Pons (tissue), 1 donor: ENCODE results near the gene ST8SIA6.
"Not testable (repeated sequence)": the region's sequence is repeated elsewhere in the genome, so short reads cannot be mapped to it uniquely, and the experiment has no call there.

ENCODE experiments used
- DNase-seq: peaks from one replicate; pipeline ENCODE4 v3.0.0-alpha.2; 2016; ENCODE audit warnings: low spot score

ST8SIA6 gene

DNA sequence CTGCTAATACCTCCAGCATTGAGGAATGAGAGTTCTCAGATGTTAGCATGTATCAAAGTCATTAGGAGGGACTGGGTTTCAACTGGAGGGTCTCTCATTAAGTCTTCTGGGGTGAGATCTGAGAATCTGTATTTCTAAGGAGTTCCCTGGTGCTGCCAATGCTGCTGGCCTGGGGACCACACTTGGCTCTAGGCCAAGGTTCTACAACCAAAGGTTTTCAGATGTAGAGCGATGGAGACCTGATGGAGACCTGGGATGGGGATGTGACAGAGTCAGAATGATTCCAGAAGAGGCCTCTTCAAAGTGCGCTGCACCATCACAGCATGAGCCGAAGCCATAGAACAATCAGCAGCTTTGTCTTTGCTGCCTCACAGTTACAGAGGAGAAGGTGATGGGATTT, 27.2 kb downstream of the ST8SIA6 start:
- DNase-seq: no peak

DNA sequence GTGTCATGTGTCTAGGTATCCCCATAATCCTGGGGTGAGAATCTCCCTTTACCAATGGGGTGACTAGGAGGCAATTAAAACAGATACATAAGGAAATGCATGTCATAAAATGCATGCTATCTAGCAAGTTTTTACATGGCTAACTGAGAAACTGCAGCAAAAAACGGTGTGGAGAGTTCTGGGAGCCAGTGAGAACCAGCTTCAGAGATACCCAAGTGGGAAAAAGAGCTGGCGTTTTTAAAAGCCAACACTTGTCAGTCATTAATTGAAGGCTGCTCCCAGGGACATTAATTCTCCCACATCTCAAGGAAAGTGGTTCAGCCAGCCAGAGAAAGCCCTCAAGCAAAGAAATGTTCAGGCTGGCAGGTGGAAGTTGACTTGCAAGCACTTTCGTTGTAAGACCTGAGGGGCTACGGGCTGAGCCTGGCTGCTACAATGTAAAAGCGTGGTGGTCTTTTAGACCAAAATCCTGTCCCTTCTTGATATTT, 28.1 kb downstream of the ST8SIA6 start:
- no peak for DNase-seq

GRCh38 chr10:17425584-17426262, 28.7 kb downstream of the ST8SIA6 start:
- DNase-seq: no peak

DNA sequence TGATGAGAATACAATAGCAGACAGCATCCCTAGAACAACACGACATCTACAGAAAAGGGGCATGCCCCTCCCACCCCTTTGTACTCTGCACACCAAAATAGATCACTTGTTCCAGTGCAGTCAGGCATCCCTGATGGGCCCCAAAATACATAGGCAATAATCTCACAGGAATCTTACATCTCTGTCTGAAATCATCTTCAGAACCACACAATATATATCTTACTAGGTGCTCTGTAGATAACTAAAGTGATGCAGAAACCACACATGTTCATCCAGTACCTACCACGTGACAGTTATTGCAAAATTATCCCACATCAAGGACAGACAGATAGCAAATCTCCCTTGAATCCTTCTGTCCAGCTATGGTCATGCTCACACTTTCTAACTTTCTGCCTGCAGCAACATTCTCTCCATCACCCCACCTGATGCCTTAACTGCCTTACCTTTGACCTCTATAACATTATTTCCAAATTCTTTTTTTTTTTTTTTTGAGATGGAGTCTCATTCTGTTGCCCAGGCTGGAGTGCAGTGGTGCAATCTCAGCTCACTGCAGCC, 30.7 kb downstream of the ST8SIA6 start:
- DNase-seq: no peak

GRCh38 chr10:17422931-17423330, 31.5 kb downstream of the ST8SIA6 start:
- DNase-seq: no peak

- no peak for DNase-seq
Observed at GRCh38 chr10:17418249-17418648, 36.1 kb downstream of the ST8SIA6 start.

- no peak for DNase-seq
Observed at GRCh38 chr10:17416442-17417211, 37.8 kb downstream of the ST8SIA6 start.

DNA sequence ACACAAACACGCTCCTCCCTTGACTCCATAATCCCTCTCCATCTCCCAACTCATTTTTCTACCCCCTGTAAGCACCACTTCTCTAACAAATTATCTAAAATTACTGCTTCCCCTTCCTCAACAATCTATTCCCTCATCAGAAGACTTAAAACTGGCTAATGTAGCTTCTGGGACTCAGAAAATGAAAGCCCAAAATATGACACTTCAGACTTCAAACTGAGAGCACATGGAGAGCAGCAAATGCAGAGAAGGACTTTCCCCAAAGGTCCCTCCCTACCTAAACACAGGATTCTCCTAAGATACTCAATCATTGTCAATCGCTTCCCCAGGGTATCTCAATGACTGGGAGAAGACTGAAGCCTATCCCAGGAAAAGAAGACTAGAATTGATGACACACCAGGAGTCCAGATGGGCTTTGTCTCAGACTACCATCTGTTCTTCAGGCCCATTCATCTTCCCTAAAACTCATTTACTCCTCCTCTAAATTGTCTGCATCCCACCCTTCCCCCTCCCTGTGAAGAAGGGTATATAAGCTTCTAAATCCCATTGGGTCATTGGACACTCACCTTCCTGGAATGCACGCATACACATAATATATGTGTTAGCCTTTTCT, 39.2 kb downstream of the ST8SIA6 start:
- DNase-seq: no peak

GRCh38 chr10:17414484-17414883, 39.9 kb downstream of the ST8SIA6 start:
- DNase-seq: no peak

- DNase-seq: no peak
Observed at GRCh38 chr10:17413876-17414275, 40.5 kb downstream of the ST8SIA6 start.

DNA sequence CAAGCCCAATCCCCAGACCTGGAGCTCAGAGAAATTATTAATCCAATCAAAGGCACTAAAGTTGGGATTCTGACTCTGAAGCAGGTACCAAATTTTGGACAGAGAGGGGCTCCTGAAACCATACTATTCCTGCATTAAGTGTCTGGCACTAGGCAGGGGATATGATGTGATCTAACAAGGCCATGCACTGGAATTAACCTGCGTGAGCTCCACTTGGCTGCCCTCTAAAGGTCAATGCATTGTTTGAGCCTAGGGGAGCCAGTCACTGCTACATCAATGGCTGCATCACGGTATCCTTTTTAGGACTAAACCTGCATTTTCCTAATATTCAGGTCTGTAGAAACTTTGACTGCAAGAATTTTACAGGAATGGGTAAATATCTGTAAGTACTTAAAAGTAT, 42.1 kb downstream of the ST8SIA6 start:
- no peak for DNase-seq

DNA sequence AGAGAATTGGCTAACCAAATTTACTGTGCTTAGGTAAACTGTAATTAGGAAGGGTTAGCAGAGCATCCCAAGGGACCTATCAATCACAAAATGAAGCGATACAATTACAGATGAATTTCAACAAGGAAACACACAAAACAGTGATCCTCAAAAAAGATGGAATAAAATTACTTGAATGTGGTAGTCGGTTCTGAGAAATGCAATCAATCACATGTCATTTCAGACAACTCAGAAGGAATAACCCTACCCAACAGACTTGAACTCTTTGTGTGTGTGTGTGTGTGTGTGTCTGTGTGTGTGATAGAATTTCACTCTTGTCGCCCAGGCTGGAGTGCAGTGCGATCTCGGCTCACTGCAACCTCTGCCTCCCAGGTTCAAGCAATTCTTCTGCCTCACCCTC, 43.5 kb downstream of the ST8SIA6 start:
- DNase-seq: no peak

DNA sequence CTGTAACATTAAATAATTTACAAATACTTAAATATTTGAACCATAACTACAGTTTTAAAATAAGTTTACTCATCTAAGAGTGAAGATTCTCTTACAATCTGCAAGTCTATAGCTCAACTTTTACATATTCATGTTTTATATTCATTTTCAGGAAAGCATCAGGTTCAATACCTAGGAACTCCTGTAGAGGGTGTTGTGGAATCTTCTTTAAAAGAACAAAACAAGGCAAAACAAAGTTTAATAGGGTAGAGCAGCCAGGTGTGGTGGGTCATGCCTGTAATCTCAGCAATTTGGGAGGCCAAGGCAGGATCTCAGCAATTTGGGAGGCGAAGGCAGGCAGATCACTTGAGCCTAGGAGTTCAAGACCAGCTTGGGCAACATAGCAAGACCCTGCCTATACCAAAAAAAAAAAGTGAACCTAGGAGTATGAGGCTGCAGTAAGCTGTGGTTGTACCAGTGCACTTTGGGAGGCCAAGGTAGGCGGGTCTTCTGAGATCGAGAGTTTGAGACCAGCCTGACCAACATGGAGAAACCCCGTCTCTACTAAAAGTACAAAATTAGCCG, 45.1 kb downstream of the ST8SIA6 start:
- DNase-seq: no peak

GRCh38 chr10:17407047-17407446, 47.3 kb downstream of the ST8SIA6 start:
- DNase-seq: no peak

GRCh38 chr10:17406036-17406834, 48.2 kb downstream of the ST8SIA6 start:
- no peak for DNase-seq

- no peak for DNase-seq
Observed at GRCh38 chr10:17403161-17403560, 51.2 kb downstream of the ST8SIA6 start.

- not testable (repeated sequence) for DNase-seq
Observed at GRCh38 chr10:17402040-17402439, 52.4 kb downstream of the ST8SIA6 start.

- no peak for DNase-seq
Observed at GRCh38 chr10:17396004-17396403, 58.4 kb downstream of the ST8SIA6 start.

DNA sequence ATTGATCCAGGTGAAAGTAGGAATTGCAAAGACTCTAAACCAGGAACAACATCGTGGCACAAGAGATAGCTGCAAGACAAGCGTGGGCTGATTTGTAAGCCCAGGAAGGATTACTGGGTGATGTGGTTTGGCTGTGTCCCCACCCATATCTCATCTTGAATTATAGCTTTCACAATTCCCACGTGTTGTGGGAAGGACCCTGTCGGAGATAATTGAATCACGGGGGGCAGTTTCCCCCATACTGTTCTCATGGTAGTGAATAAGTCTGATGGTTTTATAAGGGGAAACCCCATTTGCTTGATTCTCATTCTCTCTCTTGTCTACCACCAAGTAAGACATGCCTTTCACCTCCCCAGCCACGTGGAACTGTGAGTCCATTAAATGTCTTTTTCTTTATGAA, 59.5 kb downstream of the ST8SIA6 start:
- DNase-seq: no peak

DNA sequence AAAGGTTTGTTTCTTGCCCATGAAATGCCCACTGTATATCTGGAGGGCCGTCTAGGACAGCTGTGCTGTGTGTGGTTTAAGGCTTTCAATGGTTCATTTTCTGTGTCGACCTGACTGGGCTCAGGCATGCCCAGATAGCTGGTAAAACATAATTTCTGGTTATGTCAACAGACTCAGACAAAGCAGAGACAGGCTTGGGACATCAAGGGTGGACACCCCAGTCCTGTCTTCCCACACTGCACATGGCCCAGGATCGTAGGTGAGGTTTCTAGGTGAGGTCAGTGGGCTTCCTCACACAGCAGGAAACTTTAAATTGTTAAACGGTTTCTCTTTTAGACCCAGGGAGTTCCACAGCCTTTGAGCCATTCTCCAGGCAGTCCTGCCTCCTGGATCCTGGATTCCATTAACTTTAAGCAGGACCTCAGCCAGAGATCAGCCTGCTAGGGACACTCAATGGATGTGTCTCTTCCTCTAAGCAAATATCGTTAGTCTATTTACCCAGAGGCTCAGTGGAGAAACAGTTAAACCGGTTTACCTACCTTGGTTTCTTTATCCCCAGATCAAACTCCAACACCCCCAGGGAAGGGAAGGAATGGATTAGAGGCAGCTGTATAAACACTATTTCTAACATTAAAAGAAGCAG, 66.4 kb downstream of the ST8SIA6 start:
- no peak for DNase-seq

GRCh38 chr10:17386616-17387075, 67.7 kb downstream of the ST8SIA6 start:
- DNase-seq: no peak
